ENCODE results near the gene CDH13.

CDH13 gene

DNA sequence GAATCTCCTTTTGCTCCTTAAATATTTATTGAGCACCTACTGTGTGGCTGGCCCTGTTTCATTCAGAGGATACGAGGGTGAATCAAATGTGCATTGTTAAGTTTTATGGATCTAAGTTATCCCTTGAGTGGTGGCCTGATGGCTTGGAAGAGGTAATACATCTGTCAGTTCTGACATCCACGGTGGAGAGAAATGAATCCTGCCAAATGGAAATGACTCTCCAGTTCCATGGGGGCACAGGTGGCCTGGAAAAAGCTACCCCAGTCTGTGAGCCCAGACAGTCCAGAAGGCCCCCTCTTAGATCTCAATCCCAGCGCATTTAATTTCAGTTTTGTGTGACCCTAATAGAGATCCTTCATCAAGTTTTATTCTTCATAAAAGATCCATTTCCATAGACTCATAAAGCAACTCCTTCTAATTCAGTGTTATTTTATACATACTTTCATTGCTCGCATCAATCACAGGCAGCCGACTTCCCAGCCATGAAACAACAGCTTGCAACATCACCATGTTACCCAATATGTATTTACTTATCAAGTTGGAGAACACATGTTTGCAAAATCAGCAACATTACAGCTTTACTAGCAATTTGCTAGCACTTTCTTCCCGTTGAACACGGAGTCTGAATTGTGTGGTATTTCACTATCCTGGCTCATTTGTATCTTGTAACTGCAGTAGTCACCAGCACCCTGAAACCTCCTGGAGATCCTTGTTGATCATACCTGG lies 846.2 kb downstream of the CDH13 start:
- no peak for DNase-seq

DNA sequence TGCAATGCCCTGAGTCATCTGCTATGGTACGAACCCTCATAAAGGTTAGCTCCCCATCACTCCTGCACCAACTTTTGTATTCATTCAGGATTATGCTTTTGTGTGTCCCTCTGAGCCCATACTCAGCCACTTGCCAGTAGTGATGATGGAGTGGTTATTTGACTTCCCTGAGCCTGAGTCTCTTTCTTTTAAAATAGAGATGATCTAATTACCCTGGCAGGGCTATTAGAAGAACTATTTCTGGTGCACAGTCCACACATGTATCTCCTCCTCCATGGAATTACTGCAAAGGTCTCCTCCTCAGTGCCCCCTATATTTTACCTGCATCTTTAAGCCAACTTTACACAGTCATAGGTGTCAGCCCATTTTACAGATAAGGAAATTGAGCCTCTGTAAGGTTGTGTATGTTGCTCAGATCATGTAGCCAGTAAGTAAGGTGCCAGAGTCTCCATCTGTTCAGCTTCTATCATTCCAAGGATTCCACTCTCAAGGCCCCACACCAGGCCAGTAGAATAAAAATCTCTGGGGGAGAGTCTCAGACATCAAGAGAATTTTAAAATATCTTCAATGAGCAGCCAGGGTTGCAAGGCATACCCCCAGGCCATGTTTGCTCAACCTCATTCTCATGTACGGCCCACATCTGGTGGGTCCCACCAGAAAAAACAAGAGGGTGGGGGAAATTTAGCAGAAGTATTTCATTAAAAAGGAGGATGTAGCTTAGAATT lies 847.3 kb downstream of the CDH13 start:
- no peak for DNase-seq

DNA sequence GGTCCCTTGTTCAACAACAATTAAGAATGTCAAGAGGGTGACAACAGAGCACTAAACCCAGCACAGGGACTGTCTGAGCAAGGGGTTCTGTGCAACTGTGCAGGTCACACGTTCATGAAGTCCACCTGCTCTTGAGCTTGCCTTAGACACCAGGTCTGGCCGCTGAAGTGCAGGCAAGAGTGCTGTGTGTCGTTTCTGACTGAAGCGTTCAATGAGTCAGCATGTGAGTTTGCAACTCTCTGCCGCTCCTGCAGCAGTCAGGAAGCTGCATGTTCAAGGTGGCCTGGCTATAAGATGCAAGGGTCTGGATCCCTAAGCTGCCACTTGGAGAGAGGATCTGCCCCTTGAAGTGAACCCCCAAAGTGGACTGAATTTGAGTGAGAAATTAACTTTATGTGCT lies 848.3 kb downstream of the CDH13 start:
- DNase-seq: no peak

DNA sequence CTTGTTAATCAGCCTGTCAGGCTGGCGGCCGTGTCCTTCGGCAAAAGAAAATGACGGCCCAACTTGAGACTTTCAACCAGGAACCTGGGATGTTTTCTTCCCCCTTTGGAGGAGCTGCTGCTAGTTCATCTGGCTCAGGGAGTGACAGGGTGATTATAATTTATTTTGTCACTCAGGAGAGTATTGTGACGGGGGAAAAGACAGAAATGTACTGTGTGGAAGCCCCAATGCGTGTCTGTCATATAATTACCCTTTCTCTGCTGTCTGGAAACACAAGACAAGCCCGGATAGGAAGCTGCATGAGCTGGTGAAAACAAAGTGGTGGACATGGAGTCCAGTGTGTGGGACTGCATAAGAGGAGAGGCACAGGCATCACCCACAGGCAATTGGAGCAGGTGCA lies 854.8 kb downstream of the CDH13 start:
- no peak for DNase-seq

DNA sequence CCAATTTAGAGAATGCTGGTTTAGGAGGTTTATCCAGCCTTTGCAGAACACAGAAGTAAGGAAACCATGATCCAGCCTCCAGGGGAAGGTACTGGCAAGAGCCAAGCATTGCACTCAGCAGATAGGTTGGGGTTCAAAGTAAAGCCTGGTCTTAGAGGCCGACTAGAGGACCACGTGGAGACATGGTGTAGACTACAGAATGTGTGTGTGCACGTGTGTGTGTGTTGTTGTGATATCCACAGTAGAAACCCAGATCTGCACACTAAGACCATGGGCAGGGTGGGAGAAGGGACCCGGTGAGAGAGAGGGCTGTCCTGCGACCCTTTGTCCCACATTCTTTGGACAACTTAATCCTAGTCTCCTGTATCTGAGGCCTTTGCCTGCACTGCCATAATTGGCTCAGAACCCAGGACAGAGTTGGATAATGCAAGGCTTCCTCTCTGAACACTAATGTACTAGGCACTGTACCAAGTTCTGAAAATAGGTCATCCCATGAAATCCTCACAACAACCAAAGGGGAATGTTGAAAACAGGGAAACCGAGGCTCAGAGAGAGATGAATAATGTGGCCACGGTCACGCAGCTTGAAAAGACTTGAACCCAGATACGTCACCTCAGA lies 855.9 kb downstream of the CDH13 start:
- DNase-seq: no peak

DNA sequence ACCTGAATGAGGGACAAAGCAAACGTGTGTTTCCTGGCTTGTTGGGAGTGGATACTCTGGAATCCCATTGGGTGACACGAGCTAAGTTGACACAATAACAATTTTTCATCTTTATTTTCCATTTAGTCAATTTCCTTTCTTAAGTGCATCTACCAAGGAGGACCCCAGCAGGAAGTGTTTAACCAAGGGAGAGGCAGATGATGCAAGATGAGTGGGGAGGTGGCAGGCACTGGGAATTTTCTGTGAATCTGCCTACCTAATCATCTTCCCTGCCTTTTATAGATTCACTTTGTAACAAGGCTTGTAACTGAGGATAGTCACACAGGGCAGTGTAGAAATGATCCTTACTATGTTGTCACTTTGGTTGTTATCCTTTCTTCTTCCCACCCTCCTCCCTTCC lies 863.3 kb downstream of the CDH13 start:
- DNase-seq: no peak

DNA sequence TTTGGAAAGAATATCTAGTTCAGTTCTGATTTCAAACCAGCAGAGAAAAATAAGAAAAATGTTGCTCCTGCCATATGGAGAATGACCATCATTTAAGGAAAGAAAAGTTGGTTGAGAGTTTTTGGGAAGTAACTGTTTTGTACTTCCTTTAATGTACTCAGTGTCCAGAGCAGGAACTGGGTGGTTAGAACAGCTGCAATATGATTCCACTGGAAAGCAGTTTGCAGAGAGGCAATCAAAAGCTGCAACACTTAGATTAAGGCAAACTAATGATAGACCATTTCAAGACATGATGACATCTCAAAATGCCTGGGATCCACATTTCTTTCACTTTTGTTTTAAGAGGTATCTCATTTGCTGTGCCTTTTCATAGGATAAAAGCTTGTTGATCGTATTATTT lies 867.7 kb downstream of the CDH13 start:
- no peak for DNase-seq

DNA sequence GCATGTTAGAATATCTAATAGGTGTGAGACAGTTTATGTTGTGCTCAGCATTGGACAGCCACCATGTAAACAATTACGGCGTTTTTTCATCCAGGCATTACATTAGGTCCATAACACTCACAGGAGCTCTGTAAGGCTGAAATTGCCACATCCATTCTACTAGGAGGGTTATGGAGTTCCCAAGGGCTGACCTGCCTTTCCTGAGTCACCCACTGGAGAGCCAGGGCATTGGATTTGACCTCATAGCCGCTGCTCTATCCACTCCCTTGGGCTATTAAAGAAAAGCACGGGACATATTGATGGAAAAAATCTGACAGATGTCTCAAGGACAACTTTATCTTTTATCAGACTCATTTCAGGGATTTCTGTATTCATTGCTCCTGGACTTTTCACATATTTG lies 874.7 kb downstream of the CDH13 start:
- DNase-seq: no peak

DNA sequence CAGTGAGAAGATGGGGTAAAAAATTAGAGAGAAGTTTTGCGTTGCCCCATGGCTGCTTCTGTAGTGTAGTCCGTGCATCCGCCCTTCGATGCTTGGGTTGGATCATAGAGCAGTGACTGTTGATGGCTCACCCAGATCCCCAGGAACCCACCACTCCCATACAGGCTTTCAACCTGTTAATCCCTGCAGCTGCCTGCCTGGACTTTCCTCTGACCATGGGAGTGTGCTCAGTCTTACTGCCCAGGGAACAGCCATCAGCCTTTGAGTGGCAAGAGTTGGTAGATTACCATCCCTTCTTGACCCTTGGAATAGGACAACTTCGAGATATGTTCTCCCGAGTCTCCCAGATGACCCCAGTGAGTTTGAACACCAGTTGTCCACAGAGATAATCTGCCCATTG lies 881.5 kb downstream of the CDH13 start:
- no peak for DNase-seq

DNA sequence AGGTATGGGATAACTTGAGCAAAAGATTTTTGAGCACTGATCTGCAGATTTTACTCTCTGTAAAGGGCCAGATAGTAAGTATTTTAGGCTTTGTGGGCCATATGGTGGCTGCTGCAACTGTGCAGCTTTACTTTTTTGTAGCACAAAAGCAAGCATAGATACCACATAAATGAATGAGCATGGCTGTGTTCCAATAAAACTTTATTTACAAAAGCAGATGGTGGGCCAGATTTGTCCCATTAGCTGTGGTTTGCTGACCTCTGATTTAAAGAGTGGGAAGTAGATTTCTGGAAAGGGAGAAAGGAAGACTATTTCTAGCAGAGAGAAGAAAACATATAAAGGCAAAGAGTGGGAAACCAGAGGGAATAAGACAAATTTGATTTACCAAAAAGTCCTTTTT lies 882.5 kb downstream of the CDH13 start:
- DNase-seq: no peak

DNA sequence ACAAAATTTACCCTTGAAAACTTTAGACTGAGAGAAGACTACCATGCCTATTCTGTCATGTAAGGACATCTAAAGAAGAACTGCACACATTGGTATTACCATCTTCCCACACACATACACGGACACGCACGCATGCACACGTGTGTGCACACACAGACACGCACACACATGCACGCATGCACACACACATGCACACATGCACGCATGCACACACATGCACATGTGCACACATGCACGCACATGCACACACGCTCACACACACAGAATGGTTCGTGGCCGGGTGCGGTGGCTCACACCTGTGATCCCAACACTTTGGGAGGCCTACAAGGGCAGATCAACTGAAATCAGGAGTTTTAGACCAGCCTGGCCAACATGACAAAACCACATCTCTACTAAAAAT lies 884.1 kb downstream of the CDH13 start:
- DNase-seq: no peak

DNA sequence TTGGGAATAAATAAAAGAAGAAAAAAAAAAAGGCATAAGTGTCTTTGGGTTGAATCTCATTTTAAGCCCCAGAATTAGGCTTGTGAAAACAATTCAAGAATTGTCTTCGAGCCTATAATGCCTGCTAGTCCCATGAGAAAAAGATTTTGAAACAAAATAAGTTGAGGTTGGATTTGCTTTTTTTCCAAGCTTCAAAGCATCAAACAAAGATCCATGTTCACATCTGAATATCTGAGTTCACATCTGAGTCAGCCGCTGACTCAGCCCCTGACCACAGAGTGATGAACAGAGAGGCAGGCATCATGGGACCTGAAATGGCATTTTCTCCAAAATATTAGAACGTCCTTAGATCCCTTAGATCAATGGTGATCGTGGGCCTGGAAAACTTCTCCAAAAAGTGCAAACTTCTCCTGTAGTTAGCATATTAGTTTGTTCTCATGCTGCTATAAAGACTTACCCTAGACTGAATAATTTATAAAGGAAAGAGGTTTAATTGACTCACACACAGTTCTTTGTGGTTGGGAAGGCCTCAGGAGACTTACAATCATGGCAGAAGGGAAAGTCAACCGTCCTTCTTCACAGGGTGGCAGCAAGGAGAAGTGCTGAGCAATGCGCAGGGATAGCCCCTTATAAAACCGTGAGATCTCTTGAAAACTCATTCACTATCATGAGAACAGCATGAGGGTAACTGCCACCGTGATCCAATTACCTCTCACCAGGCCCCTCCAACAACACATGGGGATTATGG lies 886.4 kb downstream of the CDH13 start:
- DNase-seq: no peak

DNA sequence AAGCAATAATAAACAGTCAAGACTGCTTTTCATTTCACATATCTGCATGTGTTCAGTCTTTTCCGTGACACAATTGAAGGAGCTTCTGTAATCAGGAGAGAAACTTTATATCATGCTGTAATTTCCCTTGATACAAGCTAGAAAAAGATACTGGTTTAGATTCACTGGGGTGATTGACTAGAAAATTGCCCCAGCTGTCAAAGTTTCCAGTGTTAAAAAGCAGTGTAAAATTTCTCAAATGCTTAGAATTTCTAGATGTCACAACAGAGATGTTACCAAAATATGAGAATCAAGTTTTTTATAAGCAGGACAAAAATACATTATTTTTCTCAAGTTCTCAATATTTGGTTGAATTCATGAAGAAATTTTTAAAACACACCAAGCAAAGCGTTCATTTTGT lies 888.6 kb downstream of the CDH13 start:
- DNase-seq: no peak

DNA sequence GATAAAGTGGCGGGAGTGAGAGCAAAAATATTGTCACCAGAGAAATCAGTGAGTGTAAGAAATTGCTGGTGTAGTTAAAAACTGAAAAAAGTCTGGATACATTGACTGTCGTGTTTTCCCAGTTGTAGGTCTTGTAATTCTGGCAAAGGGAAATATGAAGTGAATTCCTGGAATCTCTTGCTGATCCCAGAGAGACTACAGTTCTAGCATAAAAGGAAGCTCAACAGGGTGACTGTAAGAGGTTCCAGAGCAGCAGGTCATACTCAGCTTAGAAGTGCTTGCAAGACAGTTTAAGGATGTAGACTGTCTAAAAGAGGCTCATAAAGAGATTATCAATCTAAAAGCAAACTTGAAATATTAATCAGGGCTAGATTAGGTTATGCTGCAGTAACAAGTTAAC lies 890.2 kb downstream of the CDH13 start:
- no peak for DNase-seq

DNA sequence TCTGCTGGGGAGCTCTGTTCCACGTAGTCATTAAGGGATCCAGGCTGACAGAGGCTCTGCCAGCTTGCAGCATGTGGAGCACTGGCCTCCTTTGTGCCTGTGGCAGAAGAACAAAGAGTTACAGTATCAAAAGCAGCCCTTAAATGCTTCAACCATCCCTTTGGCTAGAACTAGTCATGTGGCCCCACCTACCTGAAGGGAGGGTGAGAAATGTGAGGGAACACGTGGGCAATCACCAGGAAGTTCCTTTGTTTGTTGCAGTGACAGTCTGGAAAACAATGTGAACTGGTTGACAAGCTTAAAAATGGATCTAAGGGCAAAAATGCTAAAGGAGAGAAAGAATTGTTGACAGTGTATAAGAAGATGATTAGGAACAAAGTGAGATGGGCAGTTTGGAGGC lies 890.6 kb downstream of the CDH13 start:
- DNase-seq: no peak

DNA sequence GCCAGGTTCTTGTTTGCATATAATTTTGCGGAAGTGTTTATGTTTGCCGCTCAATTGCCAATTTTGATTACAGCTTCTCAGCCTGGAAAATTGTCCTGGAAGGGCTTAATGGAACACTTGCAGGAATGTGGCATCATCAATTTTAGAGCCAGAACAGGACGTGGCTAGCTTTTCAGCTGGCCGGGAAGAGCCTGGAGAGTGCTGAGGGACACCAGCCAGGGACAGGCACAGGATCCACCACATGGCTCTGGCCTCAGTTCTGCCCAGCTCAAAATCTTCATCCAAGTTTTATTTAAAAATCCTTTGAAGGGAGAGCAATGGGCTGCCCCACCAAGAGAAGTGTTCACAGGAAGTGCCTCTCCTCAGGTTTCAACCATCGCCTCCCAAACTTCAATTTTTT lies 893.8 kb downstream of the CDH13 start:
- no peak for DNase-seq

DNA sequence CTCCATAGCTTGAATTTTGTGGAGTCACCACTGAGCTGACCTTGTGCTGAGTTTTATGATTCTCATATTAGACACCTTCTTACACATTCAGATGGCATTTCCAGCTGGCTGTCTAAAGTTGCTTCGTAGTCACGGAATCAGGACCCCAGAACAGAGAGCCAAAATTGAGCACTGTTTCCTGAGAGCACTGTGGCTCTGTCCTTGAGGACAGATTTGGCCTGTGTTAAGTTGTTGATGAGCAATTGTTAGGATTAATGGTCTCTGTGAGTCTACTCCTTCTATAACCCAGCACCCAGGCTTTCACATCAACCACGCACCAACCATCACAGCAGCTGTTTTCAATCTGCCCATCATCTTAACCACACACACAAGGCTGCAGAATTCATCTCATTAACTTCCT lies 903.5 kb downstream of the CDH13 start:
- DNase-seq: no peak

DNA sequence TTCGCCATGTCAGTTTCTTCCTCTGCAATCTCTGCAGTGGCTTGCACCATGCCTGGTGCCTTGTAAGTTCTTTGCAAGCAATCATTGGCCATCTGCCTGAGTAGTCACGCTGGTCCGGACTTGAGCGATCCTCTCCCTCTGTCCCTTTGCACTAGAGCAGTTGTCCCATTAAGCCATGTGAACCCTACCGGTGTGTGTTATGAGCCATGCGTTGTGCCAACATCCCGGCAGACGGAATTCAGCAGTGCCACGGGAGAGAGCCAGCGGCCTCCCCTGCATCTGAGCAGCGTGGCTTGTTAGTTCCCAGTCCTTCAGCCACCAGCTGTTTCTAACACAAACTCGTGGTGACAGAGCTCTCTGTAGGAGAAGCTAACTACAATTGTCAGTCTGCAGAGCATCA lies 905.9 kb downstream of the CDH13 start:
- no peak for DNase-seq

DNA sequence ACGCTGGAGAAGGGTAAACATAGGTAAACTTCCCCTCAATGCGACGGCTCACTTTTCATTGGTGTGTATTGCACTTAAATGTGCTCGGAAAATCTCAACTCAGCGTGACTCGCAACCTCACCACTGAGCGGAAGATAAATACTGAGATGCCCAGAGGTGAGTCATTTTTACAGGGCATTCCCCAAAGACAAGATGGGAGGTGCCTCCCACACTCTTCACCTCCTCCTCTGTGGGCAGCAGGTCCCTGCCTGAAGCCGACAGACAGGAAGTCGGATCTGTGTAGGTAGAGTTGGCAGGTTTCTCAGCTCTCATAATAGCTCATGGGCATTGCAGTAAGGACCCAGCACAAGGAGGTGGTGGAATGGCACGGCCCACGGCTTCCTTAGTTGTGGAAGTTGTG lies 906.4 kb downstream of the CDH13 start:
- no peak for DNase-seq

DNA sequence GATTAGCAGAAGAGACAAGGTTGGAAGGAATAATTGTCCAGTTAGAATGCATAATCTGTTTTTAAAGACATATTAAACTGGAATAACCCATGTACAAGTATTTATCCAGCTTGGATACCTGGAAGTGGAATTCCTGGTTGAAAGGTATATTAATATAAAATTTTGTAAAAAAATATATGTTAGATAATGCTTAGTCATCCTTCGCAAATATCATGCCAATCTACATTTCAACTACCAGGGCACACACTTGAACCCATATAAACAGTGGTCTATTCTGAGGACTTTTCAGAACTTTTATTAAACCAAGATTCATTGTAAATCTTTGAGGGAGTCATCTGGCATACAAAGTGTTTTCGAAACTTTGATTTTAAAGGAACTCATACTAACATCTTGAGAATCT lies 911.9 kb downstream of the CDH13 start:
- no peak for DNase-seq

DNA sequence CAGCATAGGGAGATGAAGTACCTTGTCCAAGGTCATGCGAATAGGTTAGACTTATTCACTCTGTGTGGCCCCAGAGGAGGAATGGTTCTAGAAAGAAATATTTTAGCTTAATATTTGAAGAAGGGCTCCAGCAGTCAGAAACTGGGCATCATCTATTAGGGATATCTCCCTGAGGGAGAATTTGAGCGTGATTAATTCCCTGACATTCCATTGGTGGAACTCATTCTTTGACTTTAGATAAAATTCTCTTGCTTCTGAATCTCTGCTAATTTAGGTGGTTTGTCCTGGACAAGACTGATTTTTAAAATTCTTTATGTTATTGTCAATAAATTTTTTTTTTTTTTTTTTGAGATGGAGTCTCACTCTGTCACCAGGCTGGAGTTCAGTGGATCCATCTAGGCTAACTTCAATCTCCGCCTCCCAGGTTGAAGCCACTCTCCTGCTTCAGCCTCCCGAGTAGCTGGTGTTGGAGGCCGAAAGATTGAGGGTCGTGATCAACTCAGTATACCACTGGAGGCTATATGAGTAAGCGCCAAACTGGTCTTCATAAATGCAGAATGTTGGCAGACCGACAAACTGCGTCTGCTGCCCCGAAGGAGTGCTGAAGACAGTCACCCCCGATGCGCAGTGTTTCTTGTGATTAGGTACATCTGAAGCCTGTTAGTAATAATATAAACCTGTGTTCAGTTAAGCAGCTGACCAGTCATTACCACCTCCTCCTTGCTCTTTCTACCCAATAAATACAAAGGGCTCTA lies 913.1 kb downstream of the CDH13 start:
- DNase-seq: no peak

DNA sequence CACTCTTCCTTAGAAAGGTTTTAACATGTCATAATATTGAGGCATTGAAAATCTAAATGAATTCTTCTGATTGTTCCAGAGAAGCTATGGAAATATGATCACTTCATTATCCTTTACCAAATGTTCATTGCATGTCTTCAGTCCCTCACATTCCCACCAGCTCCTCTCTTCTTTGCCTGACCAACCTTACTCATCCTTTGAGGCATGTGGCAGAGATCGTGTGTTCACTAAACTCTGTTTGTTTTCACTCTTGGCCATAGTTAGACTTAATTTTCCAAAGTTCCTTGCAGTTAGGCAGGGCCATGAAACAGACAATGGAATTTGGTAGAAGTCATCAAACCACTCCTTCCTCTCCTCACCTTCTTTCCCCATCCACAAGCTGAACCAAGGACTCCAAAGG lies 914.5 kb downstream of the CDH13 start:
- DNase-seq: no peak

DNA sequence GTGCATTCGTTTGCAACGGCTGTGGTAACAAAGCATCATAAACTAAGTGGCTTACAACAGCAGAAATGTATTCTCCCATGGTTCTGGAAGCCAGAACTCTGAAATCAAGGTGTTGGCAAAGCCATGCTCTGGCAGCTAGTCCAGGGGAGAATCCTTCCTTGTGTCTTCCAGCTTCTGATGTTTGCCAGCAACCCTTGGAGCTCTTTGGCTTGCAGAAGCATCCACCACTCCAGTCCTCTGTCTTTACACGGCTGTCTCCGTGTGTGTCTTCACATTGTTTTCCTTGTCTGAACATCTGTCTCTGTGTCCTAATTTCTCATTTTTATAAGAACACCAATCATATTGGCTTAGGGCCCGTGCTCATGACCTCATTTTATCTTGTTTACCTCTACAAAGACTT lies 915.7 kb downstream of the CDH13 start:
- no peak for DNase-seq

All from CD4-positive, alpha-beta T cell treated with Interleukin-15 for 1 hour (primary cell).